GM18517 (cell line): ENCODE data around the gene RNF40.

Source experiments
- ATAC-seq: cut with Tn5 transposase; IDR thresholded peaks from one replicate; pipeline ENCODE4 v1.9.1; 2021; ENCODE audit warnings: mild to moderate bottlenecking, moderate library complexity; ENCODE audit not compliant: unreplicated experiment

Gene RNF40

GRCh38 chr16:30761928-30762902 lies at the start of gene RNF40, which contains the start of gene CFAP119:
TSS of gene RNF40 (plus strand) at chr16:30762322. CDS start at chr16:30762546, 224 bp downstream.
TSS of gene CFAP119 (minus strand) at chr16:30762062. CDS start at chr16:30761748, 314 bp downstream.
- ATAC-seq = peak; percentile 92

DNA sequence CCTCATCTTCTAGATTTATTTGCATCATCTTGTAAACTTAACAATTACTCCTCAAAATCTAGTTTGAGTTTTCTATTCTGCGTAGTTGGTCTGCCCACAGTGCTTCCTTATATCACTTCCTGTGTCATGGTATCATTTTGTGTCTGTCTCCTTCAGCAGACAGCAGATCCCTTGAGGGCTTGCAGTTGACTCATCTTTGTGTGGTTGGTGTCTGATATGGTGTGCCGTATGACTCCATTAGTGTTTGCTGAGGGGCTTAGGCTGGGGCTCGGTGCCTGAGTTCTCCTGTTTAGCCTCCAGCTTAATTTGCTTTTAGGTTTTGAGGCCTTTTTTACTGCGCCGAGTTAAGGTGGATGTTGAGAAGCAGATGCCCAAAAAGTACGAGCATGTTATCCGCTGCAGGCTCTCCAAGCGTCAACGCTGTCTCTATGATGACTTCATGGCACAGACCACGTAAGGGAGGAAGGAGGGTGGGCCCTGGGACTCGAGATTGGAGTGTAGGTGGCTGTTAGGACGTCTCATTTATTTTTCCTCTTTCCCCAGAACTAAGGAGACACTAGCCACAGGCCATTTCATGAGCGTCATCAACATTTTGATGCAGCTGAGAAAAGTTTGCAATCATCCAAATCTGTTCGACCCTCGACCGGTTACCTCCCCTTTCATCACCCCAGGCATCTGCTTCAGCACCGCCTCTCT lies 46.2 kb upstream of the RNF40 start:
- no peak for ATAC-seq

- no peak for ATAC-seq
Observed at GRCh38 chr16:30720086-30720485, 42.0 kb upstream of the RNF40 start.

DNA sequence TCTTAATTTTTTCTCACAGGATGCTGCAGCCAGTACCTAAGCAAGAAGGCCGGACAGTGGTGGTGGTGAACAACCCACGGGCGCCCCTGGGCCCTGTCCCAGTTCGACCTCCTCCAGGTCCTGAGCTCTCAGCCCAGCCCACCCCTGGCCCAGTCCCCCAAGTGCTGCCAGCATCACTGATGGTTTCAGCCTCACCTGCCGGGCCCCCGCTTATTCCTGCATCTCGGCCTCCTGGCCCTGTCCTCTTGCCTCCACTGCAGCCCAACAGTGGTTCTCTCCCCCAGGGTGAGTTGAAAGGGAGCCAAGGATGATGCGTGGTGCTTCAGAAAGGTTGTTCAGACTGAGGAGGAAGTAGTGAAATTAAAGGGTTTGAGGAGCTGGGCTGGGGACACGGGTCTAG lies 41.4 kb upstream of the RNF40 start:
- ATAC-seq = no peak

- no peak for ATAC-seq
Observed at GRCh38 chr16:30721167-30721566, 41.0 kb upstream of the RNF40 start.

GRCh38 chr16:30721606-30722005 lies 40.5 kb upstream of the RNF40 start:
- no peak for ATAC-seq

DNA sequence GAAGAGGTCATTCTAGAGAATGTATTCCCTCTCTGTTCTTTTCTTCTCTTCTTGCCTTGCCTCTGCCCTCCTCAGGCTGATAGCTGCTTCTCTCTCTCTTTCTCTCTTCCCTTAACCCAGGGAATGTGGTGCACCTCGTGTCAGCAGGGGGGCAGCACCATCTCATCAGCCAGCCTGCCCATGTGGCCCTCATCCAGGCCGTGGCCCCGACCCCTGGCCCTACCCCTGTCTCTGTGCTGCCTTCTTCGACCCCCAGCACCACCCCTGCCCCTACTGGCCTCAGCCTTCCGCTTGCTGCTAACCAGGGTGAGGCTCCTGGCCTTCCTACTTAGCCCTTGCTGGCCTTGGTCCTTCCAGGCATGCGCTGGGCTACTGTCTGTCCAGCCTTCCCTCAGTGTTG lies 39.7 kb upstream of the RNF40 start:
- no peak for ATAC-seq

DNA sequence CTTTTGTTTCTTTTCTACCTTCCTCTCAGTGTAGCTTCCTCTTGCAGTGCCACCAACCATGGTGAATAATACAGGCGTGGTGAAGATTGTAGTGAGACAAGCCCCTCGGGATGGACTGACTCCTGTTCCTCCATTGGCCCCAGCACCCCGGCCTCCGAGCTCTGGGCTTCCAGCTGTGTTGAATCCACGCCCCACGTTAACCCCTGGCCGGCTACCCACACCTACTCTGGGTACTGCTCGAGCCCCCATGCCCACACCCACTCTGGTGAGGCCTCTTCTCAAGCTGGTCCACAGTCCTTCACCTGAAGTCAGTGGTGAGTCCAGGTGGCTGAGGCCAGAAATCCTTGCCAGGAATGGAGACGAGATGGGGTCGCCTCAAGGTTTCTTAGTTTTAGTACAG lies 39.2 kb upstream of the RNF40 start:
- ATAC-seq = no peak

DNA sequence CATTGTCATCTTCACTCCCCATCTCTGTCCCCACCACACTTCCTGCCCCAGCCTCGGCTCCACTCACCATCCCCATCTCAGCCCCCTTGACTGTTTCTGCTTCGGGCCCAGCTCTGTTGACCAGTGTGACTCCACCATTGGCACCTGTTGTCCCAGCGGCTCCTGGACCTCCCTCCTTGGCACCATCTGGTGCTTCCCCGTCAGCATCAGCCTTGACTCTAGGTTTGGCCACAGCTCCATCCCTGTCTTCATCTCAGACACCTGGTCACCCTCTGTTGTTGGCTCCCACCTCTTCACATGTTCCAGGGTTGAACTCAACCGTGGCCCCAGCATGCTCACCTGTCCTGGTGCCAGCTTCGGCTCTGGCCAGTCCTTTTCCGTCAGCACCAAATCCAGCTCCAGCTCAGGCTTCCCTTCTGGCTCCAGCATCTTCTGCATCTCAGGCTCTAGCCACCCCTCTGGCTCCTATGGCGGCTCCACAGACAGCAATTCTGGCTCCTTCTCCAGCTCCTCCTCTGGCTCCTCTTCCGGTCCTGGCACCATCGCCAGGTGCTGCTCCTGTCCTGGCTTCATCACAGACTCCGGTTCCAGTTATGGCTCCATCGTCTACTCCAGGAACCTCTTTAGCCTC lies 38.3 kb upstream of the RNF40 start:
- no peak for ATAC-seq

DNA sequence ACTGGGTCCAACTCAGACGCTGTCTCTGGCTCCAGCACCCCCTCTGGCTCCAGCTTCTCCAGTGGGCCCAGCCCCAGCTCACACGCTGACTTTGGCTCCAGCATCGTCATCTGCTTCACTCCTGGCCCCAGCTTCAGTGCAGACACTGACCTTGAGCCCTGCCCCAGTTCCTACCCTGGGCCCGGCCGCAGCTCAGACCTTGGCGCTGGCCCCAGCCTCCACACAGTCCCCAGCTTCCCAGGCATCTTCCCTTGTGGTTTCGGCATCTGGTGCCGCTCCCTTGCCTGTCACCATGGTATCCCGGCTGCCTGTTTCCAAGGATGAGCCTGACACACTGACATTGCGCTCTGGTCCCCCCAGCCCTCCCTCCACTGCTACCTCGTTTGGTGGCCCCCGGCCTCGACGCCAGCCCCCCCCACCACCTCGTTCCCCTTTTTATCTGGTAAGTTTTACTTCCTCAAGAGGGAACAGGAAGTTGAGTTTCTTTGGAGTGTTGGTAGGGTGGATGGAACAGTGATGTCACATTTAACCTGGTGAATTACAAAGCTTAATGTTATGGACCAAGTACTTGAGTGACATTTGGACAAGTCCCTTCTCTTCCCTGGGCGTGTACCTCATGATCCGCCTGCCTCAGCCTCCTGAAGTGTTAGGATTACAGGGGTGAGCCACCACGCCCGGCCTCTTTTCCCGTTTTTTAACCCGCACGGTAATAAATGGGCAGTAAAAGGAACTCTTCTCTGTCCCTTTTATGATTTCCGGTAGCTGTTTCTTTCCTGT lies 37.3 kb upstream of the RNF40 start:
- no peak for ATAC-seq

DNA sequence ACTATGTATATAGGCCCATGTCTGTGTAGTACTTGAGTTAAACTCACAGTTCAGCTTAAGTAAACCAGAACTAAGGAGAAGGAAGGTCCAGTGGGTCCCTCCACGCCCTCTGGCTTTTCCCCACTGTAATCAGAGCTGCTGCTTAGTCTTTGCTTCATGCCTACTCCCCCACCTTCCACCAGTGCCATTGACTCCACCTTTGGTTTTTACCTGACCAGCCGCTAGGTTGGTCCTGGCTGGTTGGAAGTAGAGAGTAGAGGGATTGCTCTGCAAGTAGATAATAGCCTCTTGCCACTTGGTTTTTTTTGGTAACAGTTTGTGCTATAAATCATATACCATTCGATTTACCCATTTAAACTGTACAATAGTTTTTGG lies 36.7 kb upstream of the RNF40 start:
- ATAC-seq = no peak

- no peak for ATAC-seq
Observed at GRCh38 chr16:30728321-30728720, 33.8 kb upstream of the RNF40 start.

DNA sequence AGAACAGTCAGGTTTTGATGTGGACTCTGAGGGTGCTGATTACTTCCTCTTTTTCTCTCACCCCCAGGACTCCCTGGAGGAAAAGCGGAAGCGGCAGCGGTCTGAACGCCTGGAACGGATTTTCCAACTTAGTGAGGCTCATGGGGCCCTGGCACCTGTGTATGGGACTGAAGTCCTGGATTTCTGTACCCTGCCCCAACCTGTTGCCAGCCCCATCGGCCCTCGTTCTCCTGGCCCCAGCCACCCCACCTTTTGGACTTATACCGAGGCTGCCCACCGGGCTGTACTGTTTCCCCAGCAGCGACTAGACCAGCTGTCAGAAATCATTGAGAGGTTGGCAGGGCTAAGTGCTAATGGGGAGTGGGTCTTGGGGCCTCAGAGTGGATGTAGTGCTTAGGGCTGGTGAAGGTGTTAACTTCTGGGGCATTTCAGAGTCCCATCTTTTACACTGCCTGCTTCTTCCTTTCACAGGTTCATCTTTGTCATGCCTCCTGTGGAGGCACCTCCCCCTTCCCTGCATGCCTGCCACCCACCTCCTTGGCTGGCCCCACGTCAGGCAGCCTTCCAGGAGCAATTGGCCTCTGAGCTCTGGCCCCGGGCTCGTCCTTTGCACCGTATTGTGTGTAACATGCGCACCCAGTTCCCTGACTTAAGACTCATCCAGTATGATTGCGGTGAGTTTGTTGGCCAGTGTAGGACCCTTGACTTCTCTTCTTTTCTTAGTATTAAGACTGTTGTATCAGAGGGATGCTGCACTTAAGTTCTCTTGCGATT lies 33.0 kb upstream of the RNF40 start:
- no peak for ATAC-seq

- no peak for ATAC-seq
Observed at GRCh38 chr16:30731411-30731810, 30.7 kb upstream of the RNF40 start.

GRCh38 chr16:30736995-30737793 lies 24.9 kb upstream of the RNF40 start:
- no peak for ATAC-seq

DNA sequence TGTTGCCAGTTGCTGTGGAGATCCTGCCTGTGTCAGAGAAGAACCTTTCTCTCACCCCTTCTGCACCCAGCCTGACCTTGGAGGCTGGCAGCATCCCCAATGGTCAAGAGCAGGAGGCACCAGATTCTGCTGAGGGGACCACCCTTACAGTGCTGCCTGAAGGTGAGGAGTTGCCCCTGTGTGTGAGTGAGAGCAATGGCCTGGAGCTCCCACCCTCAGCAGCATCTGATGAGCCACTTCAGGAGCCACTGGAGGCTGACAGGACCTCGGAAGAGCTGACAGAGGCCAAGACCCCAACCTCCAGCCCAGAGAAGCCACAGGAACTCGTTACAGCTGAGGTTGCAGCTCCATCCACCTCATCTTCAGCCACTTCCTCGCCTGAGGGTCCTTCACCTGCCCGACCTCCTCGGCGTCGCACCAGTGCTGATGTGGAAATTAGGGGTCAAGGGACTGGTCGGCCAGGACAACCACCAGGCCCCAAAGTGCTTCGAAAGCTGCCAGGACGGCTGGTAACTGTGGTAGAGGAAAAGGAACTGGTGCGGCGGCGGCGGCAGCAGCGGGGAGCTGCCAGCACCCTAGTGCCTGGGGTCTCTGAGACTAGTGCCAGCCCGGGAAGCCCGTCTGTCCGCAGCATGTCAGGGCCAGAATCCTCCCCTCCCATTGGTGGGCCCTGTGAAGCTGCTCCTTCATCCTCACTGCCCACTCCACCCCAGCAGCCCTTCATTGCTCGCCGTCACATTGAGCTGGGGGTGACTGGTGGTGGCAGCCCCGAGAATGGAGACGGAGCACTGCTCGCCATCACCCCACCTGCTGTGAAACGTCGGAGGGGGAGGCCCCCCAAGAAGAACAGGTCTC lies 24.1 kb upstream of the RNF40 start:
- ATAC-seq = no peak

- no peak for ATAC-seq
Observed at GRCh38 chr16:30738984-30739951, 22.9 kb upstream of the RNF40 start.
